ENCODE measurements around the gene SIX3. TPM values are rescaled to one million over a fixed set of nuclear protein-coding genes. Genes with fewer than 3 reads are reported as not detected.

Gene SIX3
- total and polyA plus RNA-seq, 7 donors: not detected

- WGBS, 2 donors: 4 to 6% methylated on average over 66 of the region's 66 CpGs
- intact Hi-C loops (cut with DNase I): no loop called here
- DNase-seq: no peak
Measured at GRCh38 chr2:44929159-44929734, 12.3 kb upstream of the SIX3 start.

GRCh38 chr2:44929735-44930273 lies 11.7 kb upstream of the SIX3 start:
- H3K4me1 ChIP-seq: peaks cover 0 to 50% (median 32%) of the 10 kb centered on the region in 4 donors
- intact Hi-C loops (cut with DNase I): no loop called here
- WGBS, 2 donors: 5 to 7% methylated on average over 32 of the region's 32 CpGs
- peaks cover 64 to 100% (median 99%) of the 10 kb centered on the region in 3 donors for H3K27me3 ChIP-seq
- TF ChIP-seq POLR2A (IDR thresholded peaks at IDR 0.05) (no peak), EP300 (IDR thresholded peaks at IDR 0.05) (no peak), CTCF (IDR thresholded peaks at IDR 0.05) (no peak), POLR2AphosphoS5 (IDR thresholded peaks at IDR 0.05) (no peak)
- H3K36me3 ChIP-seq: no peaks in the 10 kb centered on the region
- peak overlapping the region in 1 of 4 donors; percentile 34 for H3K4me3 ChIP-seq
- H3K9me3 ChIP-seq: no peaks in the 10 kb centered on the region
- no peak for DNase-seq
- no peak overlapping the region for H3K27ac ChIP-seq

More at GRCh38 chr2:44929159-44929734, 12.3 kb upstream of the SIX3 start:
- Histone ChIP-seq H3K9me3 (no peaks in the 10 kb centered on the region), H3K27ac (no peak overlapping the region), H3K36me3 (no peaks in the 10 kb centered on the region), H3K4me1 (peaks cover 0 to 44% (median 27%) of the 10 kb centered on the region in 4 donors), H3K4me3 (peak overlapping the region in 3 of 4 donors; percentile 20 to 35 (median 34)), H3K27me3 (peaks cover 58 to 98% (median 96%) of the 10 kb centered on the region in 3 donors)
- no peak for TF ChIP-seq POLR2AphosphoS5 (IDR thresholded peaks at IDR 0.05)
- TF ChIP-seq EP300 (IDR thresholded peaks at IDR 0.05): no peak
- no peak for TF ChIP-seq POLR2A (IDR thresholded peaks at IDR 0.05)
- no peak for TF ChIP-seq CTCF (IDR thresholded peaks at IDR 0.05)

GRCh38 chr2:44930274-44931197 lies 11.0 kb upstream of the SIX3 start:
- H3K4me1 ChIP-seq: peaks cover 0 to 57% (median 40%) of the 10 kb centered on the region in 4 donors
- peaks cover 71 to 100% (median 99%) of the 10 kb centered on the region in 3 donors for H3K27me3 ChIP-seq

GRCh38 chr2:44931198-44931780 lies 10.2 kb upstream of the SIX3 start:
- TF ChIP-seq EP300 (IDR thresholded peaks at IDR 0.05) (no peak), POLR2A (IDR thresholded peaks at IDR 0.05) (no peak), CTCF (IDR thresholded peaks at IDR 0.05) (no peak), POLR2AphosphoS5 (IDR thresholded peaks at IDR 0.05) (no peak)
- H3K27me3 ChIP-seq: peaks cover 73 to 100% (median 98%) of the 10 kb centered on the region in 3 donors
- H3K27ac ChIP-seq: no peak overlapping the region
- no peaks in the 10 kb centered on the region for H3K9me3 ChIP-seq
- peaks cover 0 to 62% (median 43%) of the 10 kb centered on the region in 4 donors for H3K4me1 ChIP-seq
- no peaks in the 10 kb centered on the region for H3K36me3 ChIP-seq
- intact Hi-C loops (cut with DNase I): no loop called here
- WGBS, 2 donors: 39 to 76% methylated on average over 10 of the region's 10 CpGs
- no peak for DNase-seq
- H3K4me3 ChIP-seq: no peak overlapping the region

More at GRCh38 chr2:44930274-44931197, 11.0 kb upstream of the SIX3 start:
- H3K27ac ChIP-seq: no peak overlapping the region
- no peak for TF ChIP-seq POLR2A (IDR thresholded peaks at IDR 0.05)
- 3% methylated on average over 28 of the region's 28 CpGs for WGBS, 2 donors
- no peaks in the 10 kb centered on the region for H3K36me3 ChIP-seq
- intact Hi-C loops (cut with DNase I): no loop called here
- no peak for DNase-seq
- H3K9me3 ChIP-seq: no peaks in the 10 kb centered on the region
- no peak overlapping the region for H3K4me3 ChIP-seq
